ENCODE data around the gene DNAH11. TPM values are rescaled to one million over a fixed set of nuclear protein-coding genes. Genes with fewer than 3 reads are reported as not detected.
"Not testable (repeated sequence)": the region's sequence is repeated elsewhere in the genome, so short reads cannot be mapped to it uniquely, and the experiment has no call there.

DNAH11 gene
- total RNA-seq, 1 experiment from 2014 or later, result 1.6 TPM

DNA sequence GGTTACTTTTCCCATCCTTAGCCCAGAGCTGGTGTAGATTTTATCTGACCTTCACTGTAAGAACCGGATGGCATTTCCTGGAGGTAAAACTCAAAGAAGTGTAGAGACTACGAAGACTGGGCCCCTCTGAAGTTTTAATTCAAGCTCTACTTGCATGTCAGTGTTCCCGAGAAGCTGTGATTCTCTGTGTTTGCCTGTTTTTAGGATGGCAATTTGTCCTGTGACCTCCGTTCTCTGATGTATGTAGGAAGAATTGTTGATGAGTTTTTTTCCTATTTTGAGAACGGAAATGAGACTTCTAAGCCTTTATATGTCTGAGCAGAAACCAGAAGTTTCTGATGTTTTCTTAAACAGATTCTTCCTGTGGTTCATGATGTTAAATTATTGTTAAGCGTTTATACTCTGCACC lies 308.7 kb downstream of the DNAH11 start:
- no peaks in the 10 kb centered on the region for H3K9me2 ChIP-seq (replicated peaks; ENCODE audit: low read length)
- H3K27me3 ChIP-seq (ENCODE audit: low read length), result peaks cover 12% of the 10 kb centered on the region
- no peak overlapping the region for H3K27ac ChIP-seq (ENCODE audit: low read length)
- no peak for DNase-seq
- CTCF ChIA-PET, result no interaction called here
- no peaks in the 10 kb centered on the region for H3K79me2 ChIP-seq (ENCODE audit: low read length)
- ATAC-seq, result no peak
- TF ChIP-seq, protein P1, sequence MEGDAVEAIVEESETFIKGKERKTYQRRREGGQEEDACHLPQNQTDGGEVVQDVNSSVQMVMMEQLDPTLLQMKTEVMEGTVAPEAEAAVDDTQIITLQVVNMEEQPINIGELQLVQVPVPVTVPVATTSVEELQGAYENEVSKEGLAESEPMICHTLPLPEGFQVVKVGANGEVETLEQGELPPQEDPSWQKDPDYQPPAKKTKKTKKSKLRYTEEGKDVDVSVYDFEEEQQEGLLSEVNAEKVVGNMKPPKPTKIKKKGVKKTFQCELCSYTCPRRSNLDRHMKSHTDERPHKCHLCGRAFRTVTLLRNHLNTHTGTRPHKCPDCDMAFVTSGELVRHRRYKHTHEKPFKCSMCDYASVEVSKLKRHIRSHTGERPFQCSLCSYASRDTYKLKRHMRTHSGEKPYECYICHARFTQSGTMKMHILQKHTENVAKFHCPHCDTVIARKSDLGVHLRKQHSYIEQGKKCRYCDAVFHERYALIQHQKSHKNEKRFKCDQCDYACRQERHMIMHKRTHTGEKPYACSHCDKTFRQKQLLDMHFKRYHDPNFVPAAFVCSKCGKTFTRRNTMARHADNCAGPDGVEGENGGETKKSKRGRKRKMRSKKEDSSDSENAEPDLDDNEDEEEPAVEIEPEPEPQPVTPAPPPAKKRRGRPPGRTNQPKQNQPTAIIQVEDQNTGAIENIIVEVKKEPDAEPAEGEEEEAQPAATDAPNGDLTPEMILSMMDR (conservative IDR thresholded peaks at IDR 0.05; ENCODE audit: low read depth, low read length), result no peak
- no peak for TF ChIP-seq EZH2 (IDR thresholded peaks at IDR 0.05; ENCODE audit: low read length, unreplicated experiment)
- no peak for TF ChIP-seq EZH2phosphoT487 (IDR thresholded peaks at IDR 0.05; ENCODE audit: borderline replicate concordance, low read length)
- H3K4me2 ChIP-seq (ENCODE audit: low read length), result no peak overlapping the region
- H3K9ac ChIP-seq (ENCODE audit: low read length), result no peak overlapping the region
- H3K4me3 ChIP-seq (ENCODE audit: low read length), result no peak overlapping the region
- H3F3A ChIP-seq (ENCODE audit: low read length, unreplicated experiment), result no peaks in the 10 kb centered on the region
- no peak overlapping the region for H2AFZ ChIP-seq (ENCODE audit: low read length)
- H3K36me3 ChIP-seq (ENCODE audit: low read depth, low read length), result no peaks in the 10 kb centered on the region
- H3K9me3 ChIP-seq (ENCODE audit: low read length), result no peaks in the 10 kb centered on the region
- no peaks in the 10 kb centered on the region for H3K4me1 ChIP-seq (ENCODE audit: insufficient read depth, low read length)
- no TSS peak for BruUV-seq (replicated peaks)
- intact Hi-C loops (cut with micrococcal nuclease), result no loop called here
- POLR2A ChIA-PET (ENCODE audit: unreplicated experiment), result no interaction called here
- no peaks in the 10 kb centered on the region for H4K20me1 ChIP-seq (ENCODE audit: low read length)

- CTCF ChIA-PET; H3K27me3 ChIP-seq (ENCODE audit: low read length); H3K4me3 ChIP-seq (ENCODE audit: low read length); H4K20me1 ChIP-seq (ENCODE audit: low read length); H3K27ac ChIP-seq (ENCODE audit: low read length); H2AFZ ChIP-seq (ENCODE audit: low read length); H3K79me2 ChIP-seq (ENCODE audit: low read length); POLR2A ChIA-PET (ENCODE audit: unreplicated experiment); H3F3A ChIP-seq (ENCODE audit: low read length, unreplicated experiment); H3K9me3 ChIP-seq (ENCODE audit: low read length); BruUV-seq (replicated peaks); H3K9me2 ChIP-seq (replicated peaks; ENCODE audit: low read length); intact Hi-C loops (cut with micrococcal nuclease); H3K36me3 ChIP-seq (ENCODE audit: low read depth, low read length); H3K9ac ChIP-seq (ENCODE audit: low read length): not testable (repeated sequence)
- ATAC-seq (peak; percentile 61; the same call in 1 of the 2 replicates), DNase-seq (peak; percentile 62)
- Histone ChIP-seq H3K4me2 (ENCODE audit: low read length) (peak overlapping the region; percentile 22; the same call in 1 of the 2 replicates), H3K4me1 (ENCODE audit: insufficient read depth, low read length) (peaks cover 12% of the 10 kb centered on the region)
Observed at GRCh38 chr7:21865631-21866204, 322.9 kb downstream of the DNAH11 start.

GRCh38 chr7:21866731-21867130 lies 323.9 kb downstream of the DNAH11 start:
- ATAC-seq, result no peak
- Histone ChIP-seq H3K36me3 (ENCODE audit: low read depth, low read length) (no peaks in the 10 kb centered on the region), H3F3A (ENCODE audit: low read length, unreplicated experiment) (no peaks in the 10 kb centered on the region), H3K79me2 (ENCODE audit: low read length) (no peaks in the 10 kb centered on the region), H3K27me3 (ENCODE audit: low read length) (peaks cover under 1% of the 10 kb centered on the region; the same call in 1 of the 2 replicates), H3K4me3 (ENCODE audit: low read length) (no peak overlapping the region), H3K9me3 (ENCODE audit: low read length) (no peaks in the 10 kb centered on the region), H3K9ac (ENCODE audit: low read length) (no peak overlapping the region), H3K4me1 (ENCODE audit: insufficient read depth, low read length) (peaks cover 12% of the 10 kb centered on the region), H4K20me1 (ENCODE audit: low read length) (no peaks in the 10 kb centered on the region), H3K27ac (ENCODE audit: low read length) (no peak overlapping the region), H3K4me2 (ENCODE audit: low read length) (no peak overlapping the region), H2AFZ (ENCODE audit: low read length) (no peak overlapping the region), H3K9me2 (replicated peaks; ENCODE audit: low read length) (no peaks in the 10 kb centered on the region)
- intact Hi-C loops (cut with micrococcal nuclease), result no loop called here
- TF ChIP-seq, protein P1 (conservative IDR thresholded peaks at IDR 0.05; ENCODE audit: low read depth, low read length), result no peak
- TF ChIP-seq EZH2 (IDR thresholded peaks at IDR 0.05; ENCODE audit: low read length, unreplicated experiment) (no peak), EZH2phosphoT487 (IDR thresholded peaks at IDR 0.05; ENCODE audit: borderline replicate concordance, low read length) (no peak)
- POLR2A ChIA-PET (ENCODE audit: unreplicated experiment), result no interaction called here
- CTCF ChIA-PET, result no interaction called here
- no peak for DNase-seq
- BruUV-seq (replicated peaks), result no TSS peak

Data from PC-3 (cell line).